T-cell (primary cell): Measurements from ENCODE around the gene ALDOB. TPM values are rescaled to one million over a fixed set of nuclear protein-coding genes. Genes with fewer than 3 reads are reported as not detected.
"Not testable (repeated sequence)": the region's sequence is repeated elsewhere in the genome, so short reads cannot be mapped to it uniquely, and the experiment has no call there.

Experiments used
- ATAC-seq, 4 experiments: fragments of 200-7000 bp in 3 of 4; fragments of 150-1000 bp in 1 of 4; cut with Tn5 transposase; replicated peaks in 1 of 4; 1 replicate in 3 of 4; 2 replicates in 1 of 4; pipeline ENCODE4 v1.10.0; 2021; ENCODE audit warnings: moderate library complexity in 3 of 4, mild to moderate bottlenecking in 2 of 4, moderate number of reproducible peaks in 1 of 4
- CTCF ChIA-PET, 2 donors: fragments of 300-600 bp; sonication (Branson Sonifier 250); formaldehyde crosslinking; loops; one replicate each; lab custom pipeline; 2022; ENCODE audit warnings: antibody characterized with exemption in 2 of 2; lab: Charles Lee
- POLR2A ChIA-PET, 2 donors: fragments of 300-600 bp; sonication (Branson Sonifier 250); formaldehyde crosslinking; loops; one replicate each; lab custom pipeline; 2022; ENCODE audit warnings: antibody characterized with exemption in 2 of 2; lab: Charles Lee
- DNase-seq, 35 experiments: peaks; one replicate each; pipeline versions ENCODE4 v3.0.0 to v3.0.0-alpha.2; 2013 to 2023
- H3K27ac ChIP-seq: one replicate; pipeline ENCODE4 v1.5.1; 2013; ENCODE audit warnings: low read length
- H3K27me3 ChIP-seq, 2 experiments: replicated peaks in 1 of 2; 1 replicate in 1 of 2; 2 replicates in 1 of 2; pipeline versions ENCODE4 v1.6.1 to v1.7.0; 2013; ENCODE audit warnings: low read length in 1 of 2, mixed read lengths in 1 of 2; ENCODE audit not compliant: control insufficient read depth in 2 of 2, insufficient read depth in 2 of 2; ENCODE audit errors: extremely low read depth in 1 of 2
- H3K36me3 ChIP-seq, 2 donors: 1 replicate in 1 of 2; 2 replicates in 1 of 2; pipeline versions ENCODE4 v1.6.1 to v1.7.0; 2013; ENCODE audit warnings: low read length in 1 of 2; ENCODE audit not compliant: control insufficient read depth in 2 of 2, insufficient read depth in 1 of 2; ENCODE audit errors: extremely low read depth in 1 of 2
- H3K4me1 ChIP-seq, 2 experiments: 1 replicate in 1 of 2; 2 replicates in 1 of 2; pipeline versions ENCODE4 v1.6.1 to v1.7.0; 2013; ENCODE audit warnings: low read length in 2 of 2, mixed read lengths in 1 of 2; ENCODE audit not compliant: insufficient read depth in 2 of 2, control insufficient read depth in 1 of 2; ENCODE audit errors: extremely low read depth in 1 of 2
- H3K4me3 ChIP-seq, 2 donors: 1 replicate in 1 of 2; 2 replicates in 1 of 2; pipeline versions ENCODE4 v1.5.1 to v1.7.0; 2013; ENCODE audit warnings: mild to moderate bottlenecking in 2 of 2, low read length in 1 of 2, moderate library complexity in 1 of 2; ENCODE audit not compliant: control insufficient read depth in 1 of 2; ENCODE audit errors: extremely low read depth in 1 of 2
- H3K9me3 ChIP-seq: 2 replicates; pipeline ENCODE4 v1.7.0; 2013
- H3K27ac Mint-ChIP-seq, 2 donors: one replicate each; pipeline ENCODE4 v1.8.0; 2020 to 2021; ENCODE audit warnings: mild to moderate bottlenecking in 2 of 2, mixed read lengths in 2 of 2
- H3K27me3 Mint-ChIP-seq, 2 donors: one replicate each; pipeline ENCODE4 v1.8.0; 2021 to 2022; ENCODE audit warnings: mixed read lengths in 2 of 2
- H3K36me3 Mint-ChIP-seq: one replicate; pipeline ENCODE4 v1.8.0; 2021; ENCODE audit warnings: mixed read lengths
- H3K4me1 Mint-ChIP-seq, 3 donors: one replicate each; pipeline ENCODE4 v1.8.0; 2020 to 2022; ENCODE audit warnings: mixed read lengths in 3 of 3, mild to moderate bottlenecking in 1 of 3
- H3K4me3 Mint-ChIP-seq, 3 donors: one replicate each; pipeline ENCODE4 v1.8.0; 2020 to 2022; ENCODE audit warnings: mild to moderate bottlenecking in 3 of 3, mixed read lengths in 3 of 3, moderate library complexity in 3 of 3
- H3K9me3 Mint-ChIP-seq, 3 donors: one replicate each; pipeline ENCODE4 v1.8.0; 2020 to 2022; ENCODE audit warnings: mixed read lengths in 3 of 3
- WGBS: methylation state at CpG from one replicate; pipeline ENCODE4 v1.1.5; 2013; ENCODE audit warnings: missing lambda C conversion rate; ENCODE audit not compliant: insufficient coverage; 5-methylcytosine and 5-hydroxymethylcytosine counted together
- total RNA-seq, 35 experiments: library from RNA in 6 of 35; stranded (reverse) in 6 of 35; fragments of 120-200 nt in 1 of 35; gene quantifications; one replicate each; pipeline versions ENCODE4 v1.2.1 to v1.2.4 and lab custom pipeline; 2013 to 2026

ALDOB gene
- total RNA-seq, 5 donors from 2014 or later (not counting 1 experiment from before 2014, with no cell fraction given), result 1.3 to 2.1 (median 1.6) TPM; not detected in 2

GRCh38 chr9:101394687-101395086 lies 40.9 kb downstream of the ALDOB start:
- ChIA-PET CTCF (no interaction called here), POLR2A (no interaction called here)
- Mint-ChIP-seq H3K9me3 (peaks cover 5 to 10% (median 6%) of the 10 kb centered on the region in 3 donors), H3K27me3 (no peaks in the 10 kb centered on the region), H3K4me1 (peaks cover 70 to 77% (median 71%) of the 10 kb centered on the region in 3 donors), H3K4me3 (peak overlapping the region in 1 of 3 donors; percentile 1), H3K27ac (no peak overlapping the region), H3K36me3 (peaks cover 56% of the 10 kb centered on the region)
- WGBS, result no CpG with 5 or more reads among the region's 1 CpG
- ATAC-seq (no peak), DNase-seq (no peak)
- Histone ChIP-seq H3K4me1 (peaks cover 7 to 13% of the 10 kb centered on the region in 2 experiments), H3K4me3 (no peak overlapping the region), H3K36me3 (peaks cover 0 to 14% of the 10 kb centered on the region in 2 donors), H3K27me3 (no peaks in the 10 kb centered on the region), H3K9me3 (no peaks in the 10 kb centered on the region), H3K27ac (no peak overlapping the region)

DNA sequence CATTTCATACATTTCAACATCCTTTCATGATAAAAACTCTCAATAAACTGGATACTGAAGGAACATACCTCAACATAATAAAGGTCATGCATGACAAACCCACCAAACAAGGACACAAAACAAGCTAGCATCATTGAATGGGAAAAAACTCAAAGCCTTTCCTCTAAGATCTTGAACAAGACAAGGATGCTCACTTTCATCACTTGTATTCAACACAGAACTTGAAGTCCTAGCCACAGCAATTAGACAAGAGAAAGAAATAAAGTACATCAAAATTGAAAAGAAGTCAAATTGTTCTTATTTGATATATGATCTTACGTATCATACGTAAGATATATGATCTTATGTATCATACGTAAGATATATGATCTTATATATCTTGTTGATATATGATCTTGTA lies 42.4 kb downstream of the ALDOB start:
- H3K4me3 Mint-ChIP-seq, result no peak overlapping the region
- no peak overlapping the region for H3K27ac ChIP-seq
- no peaks in the 10 kb centered on the region for H3K9me3 ChIP-seq
- peaks cover 62% of the 10 kb centered on the region for H3K36me3 Mint-ChIP-seq
- WGBS, result no CpG with 5 or more reads among the region's 3 CpGs
- CTCF ChIA-PET, result no interaction called here
- peaks cover 0 to 19% of the 10 kb centered on the region in 2 donors for H3K36me3 ChIP-seq
- DNase-seq (no peak), ATAC-seq (no peak)
- H3K27me3 Mint-ChIP-seq, result no peaks in the 10 kb centered on the region
- H3K27ac Mint-ChIP-seq, result no peak overlapping the region
- H3K9me3 Mint-ChIP-seq, result peaks cover 5 to 10% (median 6%) of the 10 kb centered on the region in 3 donors
- POLR2A ChIA-PET, result no interaction called here
- H3K4me1 ChIP-seq, result peaks cover 4 to 5% of the 10 kb centered on the region in 2 experiments
- no peaks in the 10 kb centered on the region for H3K27me3 ChIP-seq
- peaks cover 68 to 71% (median 68%) of the 10 kb centered on the region in 3 donors for H3K4me1 Mint-ChIP-seq
- no peak overlapping the region for H3K4me3 ChIP-seq

DNA sequence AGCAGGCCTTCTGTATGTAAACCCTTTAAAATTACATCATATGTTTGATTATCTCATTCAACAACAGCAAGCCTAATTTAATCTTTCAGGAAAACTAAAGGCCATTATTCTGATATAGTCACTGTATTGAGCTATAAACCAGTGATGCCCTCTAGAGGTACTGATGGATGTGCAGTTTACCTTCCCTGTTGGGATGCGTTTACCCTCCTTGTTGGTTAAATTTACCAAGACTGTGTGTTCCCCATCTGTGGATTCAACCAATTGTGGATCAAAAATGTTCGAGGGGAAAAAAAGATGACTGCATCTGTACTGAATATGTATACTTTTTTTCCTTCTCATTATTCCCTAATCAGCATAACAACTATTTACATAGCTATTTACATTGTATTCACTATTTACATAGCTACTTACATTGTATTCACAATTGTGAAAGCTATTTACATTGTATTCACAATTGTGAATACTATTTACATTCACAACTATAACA lies 47.0 kb downstream of the ALDOB start:
- no peak for DNase-seq
- H3K4me1 ChIP-seq, result no peaks in the 10 kb centered on the region
- Mint-ChIP-seq H3K4me3 (no peak overlapping the region), H3K27ac (peak overlapping the region; percentile 61 to 78), H3K9me3 (peaks cover 11 to 23% (median 13%) of the 10 kb centered on the region in 3 donors), H3K36me3 (peaks cover 55% of the 10 kb centered on the region), H3K4me1 (peaks cover 31 to 39% (median 31%) of the 10 kb centered on the region in 3 donors), H3K27me3 (no peaks in the 10 kb centered on the region)
- H3K27me3 ChIP-seq, result no peaks in the 10 kb centered on the region
- peaks cover 4% of the 10 kb centered on the region for H3K9me3 ChIP-seq
- no peak overlapping the region for H3K4me3 ChIP-seq
- no CpG with 5 or more reads among the region's 2 CpGs for WGBS
- no peak for ATAC-seq
- H3K36me3 ChIP-seq, result peaks cover 0 to 20% of the 10 kb centered on the region in 2 donors
- POLR2A ChIA-PET, result interaction anchor here in 1 of 2 donors (1.1 kb wide), 1 partner anchor 10 kb away, joined by 6 read pairs; the partner anchor contains the start of gene ZNF189
- CTCF ChIA-PET, result interaction anchor here (0.6 to 2.8 kb wide), 5 partner anchors 9 to 141 kb away, joined by 3 to 15 read pairs (median 3); partner anchors contain the start of genes MRPL50 (in 1 of the 2) and ZNF189 (in 1 of the 2)
- no peak overlapping the region for H3K27ac ChIP-seq

GRCh38 chr9:101387871-101388506 lies 47.6 kb downstream of the ALDOB start:
- Histone ChIP-seq H3K27ac (peak overlapping the region; percentile 15), H3K4me1 (no peaks in the 10 kb centered on the region), H3K36me3 (peaks cover 0 to 20% of the 10 kb centered on the region in 2 donors), H3K9me3 (peaks cover 4% of the 10 kb centered on the region), H3K27me3 (no peaks in the 10 kb centered on the region), H3K4me3 (no peak overlapping the region)
- CTCF ChIA-PET, result interaction anchor here (0.6 to 2.8 kb wide), 4 partner anchors 10 to 139 kb away, joined by 3 to 15 read pairs (median 4); partner anchors contain the start of genes MRPL50 (in 1 of the 2) and ZNF189 (in 1 of the 2)
- no peak overlapping the region for H3K4me3 Mint-ChIP-seq
- peak; percentile 50 to 81 (median 54) for ATAC-seq
- peaks cover 50% of the 10 kb centered on the region for H3K36me3 Mint-ChIP-seq
- H3K9me3 Mint-ChIP-seq, result peaks cover 11 to 21% (median 11%) of the 10 kb centered on the region in 3 donors
- H3K27me3 Mint-ChIP-seq, result no peaks in the 10 kb centered on the region
- 56% methylated on average over 3 of the region's 6 CpGs for WGBS
- H3K27ac Mint-ChIP-seq, result peak overlapping the region; percentile 61 to 78
- peak in 2 of 35 experiments; percentile 7 to 57 for DNase-seq
- POLR2A ChIA-PET, result no interaction called here
- H3K4me1 Mint-ChIP-seq, result peaks cover 28 to 36% (median 28%) of the 10 kb centered on the region in 3 donors

GRCh38 chr9:101384873-101385536 lies 50.6 kb downstream of the ALDOB start, which contains the start of gene BAAT:
TSS of gene BAAT (minus strand) at chr9:101385006. CDS start at chr9:101371404, 13,602 bp downstream.
- POLR2A ChIA-PET, CTCF ChIA-PET, ATAC-seq, H3K27me3 Mint-ChIP-seq, H3K4me1 ChIP-seq, H3K9me3 ChIP-seq, H3K27ac Mint-ChIP-seq, DNase-seq, H3K27ac ChIP-seq, H3K4me3 Mint-ChIP-seq, H3K27me3 ChIP-seq, H3K4me3 ChIP-seq: not testable (repeated sequence)
- Mint-ChIP-seq H3K36me3 (peaks cover 22% of the 10 kb centered on the region), H3K9me3 (peaks cover 6 to 13% (median 7%) of the 10 kb centered on the region in 3 donors), H3K4me1 (peaks cover 5 to 10% (median 7%) of the 10 kb centered on the region in 3 donors)
- 98% methylated on average over 6 of the region's 11 CpGs for WGBS
- peaks cover 0 to 11% of the 10 kb centered on the region in 2 donors for H3K36me3 ChIP-seq

DNA sequence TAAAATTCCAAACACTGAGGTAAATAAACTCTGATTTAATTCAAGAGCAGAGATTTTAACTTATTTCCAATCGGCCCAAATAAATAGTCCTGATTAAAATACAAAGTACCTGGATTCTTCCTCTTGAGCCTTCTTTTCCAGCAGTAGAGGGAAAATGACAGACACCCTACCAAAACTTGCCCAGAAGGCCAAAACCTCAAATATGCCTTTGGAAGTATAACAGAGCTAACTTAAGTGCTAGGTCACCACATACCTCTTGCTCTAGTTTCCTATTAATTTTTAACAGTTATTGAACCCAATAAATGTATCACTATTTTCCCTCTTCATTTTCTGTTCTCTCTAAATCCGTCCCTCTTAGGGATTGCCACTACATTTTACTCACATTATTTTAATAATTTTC lies 52.2 kb downstream of the ALDOB start:
- Mint-ChIP-seq H3K36me3 (peaks cover 18% of the 10 kb centered on the region), H3K4me1 (peaks cover 5 to 7% (median 6%) of the 10 kb centered on the region in 3 donors), H3K9me3 (peaks cover 6 to 13% (median 9%) of the 10 kb centered on the region in 3 donors), H3K27ac (no peak overlapping the region), H3K27me3 (peaks cover 4% of the 10 kb centered on the region in 2 donors), H3K4me3 (no peak overlapping the region)
- no peaks in the 10 kb centered on the region for H3K27me3 ChIP-seq
- H3K4me3 ChIP-seq, result no peak overlapping the region
- WGBS, result no CpG with 5 or more reads among the region's 2 CpGs
- ChIA-PET CTCF (no interaction called here), POLR2A (no interaction called here)
- H3K9me3 ChIP-seq, result peaks cover 4% of the 10 kb centered on the region
- no peaks in the 10 kb centered on the region for H3K4me1 ChIP-seq
- no peak for DNase-seq
- no peak overlapping the region for H3K27ac ChIP-seq
- no peak for ATAC-seq
- peaks cover 0 to 3% of the 10 kb centered on the region in 2 donors for H3K36me3 ChIP-seq
